Measurements from ENCODE around the gene MIB1.

MIB1 gene

DNA sequence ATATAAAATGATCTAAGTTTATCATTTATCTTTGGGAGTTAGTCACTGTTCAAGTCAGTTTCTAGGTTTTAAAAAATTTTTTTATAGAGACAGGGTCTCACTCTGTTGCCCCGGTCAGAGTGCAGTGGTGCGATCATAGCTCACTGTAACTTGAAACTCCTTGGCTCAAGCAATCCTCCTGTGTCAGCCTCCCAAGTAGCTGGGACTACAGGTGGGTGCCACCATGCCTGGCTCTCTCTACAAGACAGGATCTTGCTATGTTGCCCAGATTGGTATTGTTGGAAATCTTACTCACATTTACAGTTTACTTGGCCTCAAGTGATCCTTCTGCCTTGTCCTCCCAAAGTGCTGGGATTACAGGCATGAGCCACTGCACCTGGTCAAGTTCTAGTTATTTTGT is 74.5 kb downstream of the MIB1 start:
- no peak for DNase-seq (ENCODE audit: low read depth, low spot score)

DNA sequence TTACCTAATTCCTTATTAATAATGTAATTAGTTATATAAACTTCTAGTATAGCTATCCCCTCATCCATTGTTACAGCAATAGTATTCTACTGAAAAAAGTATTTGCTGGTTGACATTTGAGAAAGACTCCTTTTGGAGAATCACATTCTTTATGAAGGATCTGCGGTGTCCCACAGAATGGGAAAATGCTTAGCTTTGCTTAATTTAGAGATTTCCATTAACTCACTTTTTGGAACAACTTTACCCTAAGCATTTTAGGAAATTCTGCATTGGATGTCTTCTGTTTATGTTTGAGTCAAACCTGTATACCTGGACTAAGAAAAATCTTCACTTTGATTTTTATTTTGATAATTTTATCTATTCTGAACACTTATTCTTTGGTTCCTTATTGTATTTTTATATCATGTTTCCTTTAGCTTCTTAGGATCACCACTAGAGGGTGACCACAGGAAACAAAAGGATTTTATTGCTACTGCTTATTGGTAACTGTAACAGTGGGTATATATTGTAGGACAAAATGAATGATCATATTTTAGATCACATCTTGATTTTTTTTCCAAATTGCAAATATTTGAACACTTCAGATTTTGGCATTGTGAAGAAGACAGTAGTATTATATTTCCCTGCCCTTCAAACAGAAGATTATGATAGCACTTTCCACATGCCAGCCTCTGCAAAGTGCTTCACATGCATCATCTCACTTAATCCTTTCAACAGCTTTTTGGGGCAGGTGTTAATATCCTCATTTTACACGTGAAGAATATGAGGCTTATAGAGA is 79.6 kb downstream of the MIB1 start:
- DNase-seq (ENCODE audit: low read depth, low spot score): no peak

DNA sequence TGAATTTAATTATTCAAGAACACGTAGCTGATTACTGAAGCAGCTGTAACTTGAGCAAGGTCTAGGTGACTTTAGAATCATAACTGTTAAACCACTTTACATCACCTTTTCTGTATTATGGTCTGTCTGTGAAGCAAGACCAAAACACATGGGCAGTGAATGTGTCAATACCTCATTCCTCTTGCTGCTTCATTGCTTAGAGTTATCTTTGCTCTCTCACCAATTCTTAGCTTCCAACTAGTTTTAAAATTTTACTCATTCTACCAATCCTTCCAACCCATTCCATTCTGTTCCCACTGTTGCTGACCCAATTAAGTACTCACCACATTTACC is 80.2 kb downstream of the MIB1 start:
- DNase-seq (ENCODE audit: low read depth, low spot score): no peak

DNA sequence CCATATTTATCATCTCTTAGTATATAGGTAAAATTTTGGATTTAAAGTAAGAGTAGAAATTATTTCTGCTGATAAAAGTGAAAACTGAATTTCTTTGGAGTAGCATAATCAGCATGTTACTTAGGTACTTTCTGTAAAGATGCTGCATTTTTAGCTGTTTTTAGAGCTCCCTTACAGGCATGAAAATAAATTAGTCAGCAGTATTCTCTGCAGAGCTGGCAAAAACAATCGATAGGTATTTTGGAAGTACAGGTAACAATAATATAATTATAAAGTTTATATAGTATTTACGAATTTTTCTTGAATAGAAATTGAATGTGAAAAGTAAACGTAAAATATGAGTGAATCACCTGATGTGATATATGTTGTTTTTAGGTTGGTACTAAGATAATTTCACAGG is 83.3 kb downstream of the MIB1 start:
- no peak for DNase-seq (ENCODE audit: low read depth, low spot score)

DNA sequence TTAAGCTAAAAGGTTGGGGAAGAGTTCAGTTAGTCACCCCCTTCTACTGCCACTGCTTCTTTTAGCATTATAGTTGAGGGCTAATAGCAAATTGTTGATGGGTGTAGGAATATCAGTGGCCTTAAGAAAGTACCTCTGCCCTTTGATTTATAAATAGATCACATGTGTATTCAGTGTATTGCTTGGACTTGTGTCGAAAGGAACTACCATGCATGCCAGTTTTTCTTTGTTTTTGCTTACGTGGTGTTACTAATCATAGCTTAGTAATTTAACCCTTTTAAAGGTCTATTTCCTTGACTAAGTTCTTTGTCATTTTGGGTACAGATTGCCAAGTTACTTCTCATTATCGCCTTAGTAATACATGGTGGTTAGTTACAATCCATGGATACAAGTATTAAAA is 85.6 kb downstream of the MIB1 start:
- DNase-seq (ENCODE audit: low read depth, low spot score): no peak

DNA sequence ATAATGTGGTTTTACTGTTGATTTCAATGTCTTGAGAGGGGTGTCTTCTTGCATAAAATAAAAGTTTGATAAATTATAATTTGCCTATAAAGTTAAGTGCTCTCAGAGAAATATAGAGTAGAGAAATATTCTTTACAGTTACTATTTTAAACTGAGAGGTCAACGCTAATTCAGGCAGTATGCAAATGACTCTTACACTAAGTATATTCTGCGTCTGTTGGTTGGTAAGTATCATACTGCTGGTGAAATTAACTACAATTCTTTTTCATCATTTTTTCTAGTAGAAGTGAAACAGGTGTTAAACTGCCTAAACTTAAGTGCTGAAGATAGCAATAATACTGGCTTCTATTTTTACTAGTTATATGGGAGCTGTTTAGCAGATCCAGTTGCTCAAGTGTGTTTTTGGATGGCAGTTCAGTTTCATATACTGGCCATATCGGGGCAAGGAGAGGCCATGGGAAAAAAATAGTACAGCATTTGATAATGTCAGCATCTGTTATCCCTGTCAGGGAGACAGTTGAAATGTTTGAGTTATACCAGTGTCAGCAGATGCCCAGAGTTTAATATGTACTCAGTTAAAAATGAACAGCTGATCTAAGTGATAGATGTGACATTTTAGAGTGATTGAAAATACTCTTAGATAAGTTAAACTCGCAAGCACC is 86.2 kb downstream of the MIB1 start:
- DNase-seq (ENCODE audit: low read depth, low spot score): no peak

DNA sequence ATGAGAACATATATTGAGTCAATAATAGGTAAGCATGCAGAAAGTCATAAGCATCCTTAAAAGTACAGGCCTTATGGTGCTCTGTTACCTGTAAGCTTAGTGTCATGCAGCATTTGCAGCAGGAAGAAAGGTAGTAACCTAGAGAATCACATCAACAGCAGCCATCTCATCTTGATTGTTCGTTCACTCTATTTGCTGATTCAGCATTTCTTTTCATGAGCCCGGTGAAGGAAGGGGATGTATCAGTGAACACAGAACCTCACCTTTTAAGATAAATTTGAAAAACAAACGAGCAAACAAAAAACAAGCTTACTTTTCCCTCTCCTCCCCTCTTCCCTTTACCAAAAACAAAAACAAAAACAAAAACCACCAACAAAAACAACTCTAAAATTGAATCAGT is 89.9 kb downstream of the MIB1 start:
- no peak for DNase-seq (ENCODE audit: low read depth, low spot score)

DNA sequence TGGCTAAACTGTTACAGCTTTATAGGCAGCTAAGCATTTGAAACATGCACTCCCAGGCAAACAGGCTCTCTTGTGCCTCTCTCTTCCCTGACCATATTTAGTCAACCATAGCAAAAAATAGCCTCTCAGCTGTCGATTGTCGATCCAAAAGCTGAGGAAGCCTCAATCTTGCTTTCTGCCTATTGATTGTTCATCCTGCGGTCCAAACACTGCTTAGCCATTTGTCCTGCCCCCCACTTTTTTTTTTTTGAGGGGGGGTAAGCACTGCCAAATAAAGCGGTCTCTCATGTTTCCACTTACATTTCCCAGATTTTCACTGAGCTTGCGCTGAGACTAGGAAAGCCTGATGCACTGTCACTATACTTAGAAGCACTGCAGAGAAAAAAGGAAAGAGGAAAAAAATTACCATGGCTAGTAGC is 90.8 kb downstream of the MIB1 start:
- DNase-seq (ENCODE audit: low read depth, low spot score): no peak

DNA sequence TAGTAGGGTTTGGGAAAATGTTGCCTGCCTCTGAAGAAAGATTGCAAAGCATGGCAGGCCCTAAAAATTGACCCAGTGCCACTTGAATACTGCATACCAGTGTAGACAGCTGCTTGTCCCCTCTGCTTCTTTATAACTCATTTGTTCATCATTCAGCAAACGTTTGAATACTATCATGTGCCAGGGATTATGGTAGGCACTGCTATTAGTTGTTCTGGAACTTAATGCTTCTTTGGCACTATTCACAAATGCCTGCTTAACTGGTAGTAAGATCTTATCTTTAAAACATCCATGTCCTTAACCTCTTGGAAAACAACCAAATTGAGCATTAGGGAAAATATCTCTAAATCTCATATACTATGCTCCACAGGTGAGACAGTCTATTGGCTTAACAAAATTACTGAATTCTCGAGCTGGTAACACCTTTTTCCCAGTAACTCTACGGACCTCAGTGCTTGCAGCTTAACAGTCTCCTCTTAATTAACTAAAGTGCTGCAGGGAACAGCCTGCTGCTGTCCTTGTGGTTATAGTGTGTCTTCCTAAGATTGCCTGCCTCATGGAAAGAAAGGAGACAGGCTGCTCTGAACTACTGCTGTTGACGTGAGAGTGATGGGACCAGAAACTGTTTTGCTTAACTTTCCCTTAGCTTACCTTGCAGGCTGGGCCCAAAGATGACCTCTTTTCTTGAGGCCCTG is 93.2 kb downstream of the MIB1 start:
- DNase-seq (ENCODE audit: low read depth, low spot score): no peak

DNA sequence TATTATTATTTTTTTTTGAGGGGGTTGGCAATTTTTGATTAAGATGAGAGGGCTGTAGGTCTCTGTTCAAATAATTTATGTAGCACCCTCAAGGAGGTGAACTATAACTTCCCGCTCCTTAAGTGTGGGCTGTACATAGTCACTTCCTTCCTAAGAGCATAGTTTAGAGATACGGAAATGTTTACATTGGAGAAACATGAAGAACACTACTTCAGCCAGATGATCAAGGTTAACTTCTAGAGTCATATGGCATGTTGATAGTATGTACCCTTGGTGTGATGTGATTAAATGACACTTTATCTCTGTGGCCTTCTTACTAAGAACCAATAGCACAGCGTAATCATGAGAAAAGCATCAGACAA is 93.7 kb downstream of the MIB1 start:
- no peak for DNase-seq (ENCODE audit: low read depth, low spot score)

DNA sequence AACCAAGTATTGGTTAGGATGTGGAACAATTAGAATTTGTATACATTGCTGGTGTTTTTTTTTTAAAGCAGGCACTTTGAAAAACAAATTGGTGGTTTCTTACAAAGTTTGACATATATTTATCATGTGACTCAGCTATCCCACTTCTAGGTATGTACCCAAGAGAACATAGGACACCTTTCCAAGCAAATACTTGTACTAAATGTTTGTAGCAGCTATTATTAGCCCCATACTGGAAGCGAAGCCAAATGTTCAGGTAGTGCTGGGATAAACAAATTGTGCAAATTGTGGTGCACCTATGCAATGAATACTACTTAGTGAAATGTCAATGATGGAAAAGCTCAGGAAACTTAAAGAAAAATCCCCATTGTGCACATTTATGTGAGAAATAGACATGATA is 101.0 kb downstream of the MIB1 start:
- no peak for DNase-seq (ENCODE audit: low read depth, low spot score)

DNA sequence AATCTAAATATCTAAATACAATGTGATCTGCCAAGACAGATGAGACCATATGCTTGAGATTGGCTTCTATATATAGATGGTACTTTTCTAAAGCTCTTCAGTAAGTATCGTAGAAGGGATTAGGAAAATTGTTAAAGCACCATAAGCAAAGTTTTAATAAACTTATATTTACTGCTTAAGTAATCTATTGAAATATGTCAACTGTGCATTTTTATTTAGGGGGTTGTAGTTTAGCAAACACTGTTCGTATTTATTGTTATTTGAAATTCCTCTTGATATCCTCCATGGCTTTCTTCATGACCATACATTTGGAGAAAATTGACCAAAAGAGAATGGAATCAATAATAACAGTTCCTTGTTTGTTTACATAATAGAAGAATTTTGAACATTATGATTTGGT is 102.7 kb downstream of the MIB1 start:
- DNase-seq (ENCODE audit: low read depth, low spot score): no peak

DNA sequence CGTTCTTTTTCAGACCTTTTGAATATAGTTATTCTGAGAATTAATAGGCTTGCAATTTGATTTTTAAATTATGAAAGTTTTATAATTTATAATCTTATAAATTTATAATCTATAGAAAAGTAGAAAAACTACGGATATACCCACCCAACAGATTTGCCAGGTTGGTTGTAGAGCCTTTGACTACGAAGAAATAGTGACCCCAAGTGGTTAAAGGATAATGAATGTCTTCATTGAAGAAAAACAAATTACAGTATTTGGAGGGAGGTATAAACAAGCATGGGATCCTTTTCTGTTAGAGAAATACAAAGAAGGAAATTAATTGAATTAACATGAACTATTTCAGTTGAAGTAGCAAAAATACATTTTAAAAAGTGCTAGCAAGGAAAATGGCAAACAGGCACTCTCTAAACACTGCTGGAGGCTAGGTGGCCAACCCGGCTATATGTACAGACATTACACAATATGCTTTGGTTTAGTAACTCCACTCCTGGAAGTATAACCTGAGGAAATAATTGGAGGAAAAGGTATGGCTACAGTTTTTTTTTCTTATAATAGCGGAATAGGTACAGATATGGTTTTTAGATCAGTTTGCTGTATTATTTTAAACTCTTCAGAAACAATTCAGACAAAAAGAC is 110.9 kb downstream of the MIB1 start:
- DNase-seq (ENCODE audit: low read depth, low spot score): no peak

DNA sequence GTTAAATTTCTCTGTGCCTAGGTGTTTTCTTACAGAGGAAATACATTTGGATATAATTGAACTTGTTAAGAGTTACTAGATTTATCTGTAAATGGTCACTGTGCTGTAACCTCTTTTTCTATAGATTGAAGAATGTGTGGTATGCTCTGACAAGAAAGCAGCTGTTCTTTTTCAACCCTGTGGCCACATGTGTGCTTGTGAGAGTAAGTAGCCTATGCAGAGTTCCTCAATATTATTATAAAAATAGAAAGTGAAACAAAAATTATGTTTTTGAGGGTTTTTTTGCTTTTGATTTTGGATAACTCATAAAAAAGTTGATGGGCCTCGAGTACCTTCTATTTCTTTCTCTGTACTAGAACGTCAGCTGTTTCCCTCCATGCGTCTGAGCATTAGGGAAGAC is 112.4 kb downstream of the MIB1 start:
- DNase-seq (ENCODE audit: low read depth, low spot score): no peak

DNA sequence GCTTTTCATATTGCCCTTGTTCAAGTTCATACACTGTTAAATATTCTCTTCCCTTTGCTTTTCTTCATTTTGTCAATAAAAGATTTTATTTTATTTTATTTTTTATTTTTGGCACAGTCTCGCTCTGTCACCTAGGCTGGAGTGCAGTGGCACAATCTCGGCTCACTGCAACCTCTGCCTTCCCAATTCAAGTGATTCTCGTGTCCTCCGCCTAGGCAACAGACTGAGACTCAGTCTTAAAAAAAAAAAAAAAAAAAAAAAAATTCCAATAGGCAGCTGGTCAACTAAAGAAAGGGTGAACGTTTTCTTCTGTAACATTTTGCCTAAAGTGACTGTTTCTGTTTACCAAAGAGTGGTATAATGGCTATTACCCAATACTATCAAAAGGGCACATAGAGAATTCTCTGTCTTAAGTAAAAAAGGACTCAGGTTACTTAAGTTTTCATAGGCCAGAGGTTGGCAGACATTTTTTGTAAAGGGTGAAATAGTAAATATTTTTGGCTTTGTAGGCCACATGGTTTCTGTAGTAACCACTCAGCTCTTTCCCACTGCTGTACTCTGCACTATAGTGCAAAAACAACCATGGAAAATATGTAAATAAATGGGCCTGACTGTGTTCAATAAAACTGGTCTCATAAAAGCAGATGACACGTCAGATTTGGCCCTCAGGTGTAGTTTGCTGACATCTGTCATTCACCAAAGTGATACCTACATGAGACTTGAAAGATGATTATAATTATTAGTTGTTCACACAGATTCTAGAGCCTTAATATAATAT is 113.4 kb downstream of the MIB1 start:
- DNase-seq (ENCODE audit: low read depth, low spot score): no peak

DNA sequence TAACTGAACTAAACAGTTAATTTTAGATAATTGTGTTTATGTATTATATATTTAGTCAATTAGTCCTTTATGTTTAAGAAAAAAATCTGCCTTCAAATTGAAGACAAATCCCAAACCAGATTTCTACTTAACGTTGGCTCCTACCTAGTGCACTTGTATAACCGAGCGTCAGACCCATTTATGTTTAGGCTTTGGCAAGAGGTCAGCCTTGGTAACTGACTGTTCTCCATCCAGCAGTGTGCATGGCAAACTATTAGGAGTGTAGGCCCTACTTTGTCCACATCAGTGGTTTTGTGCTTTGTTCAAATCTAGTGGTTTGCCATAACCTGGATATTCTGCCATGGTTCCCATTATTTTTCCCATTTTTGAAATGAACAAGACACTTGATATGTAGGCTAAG is 114.8 kb downstream of the MIB1 start:
- DNase-seq (ENCODE audit: low read depth, low spot score): no peak

DNA sequence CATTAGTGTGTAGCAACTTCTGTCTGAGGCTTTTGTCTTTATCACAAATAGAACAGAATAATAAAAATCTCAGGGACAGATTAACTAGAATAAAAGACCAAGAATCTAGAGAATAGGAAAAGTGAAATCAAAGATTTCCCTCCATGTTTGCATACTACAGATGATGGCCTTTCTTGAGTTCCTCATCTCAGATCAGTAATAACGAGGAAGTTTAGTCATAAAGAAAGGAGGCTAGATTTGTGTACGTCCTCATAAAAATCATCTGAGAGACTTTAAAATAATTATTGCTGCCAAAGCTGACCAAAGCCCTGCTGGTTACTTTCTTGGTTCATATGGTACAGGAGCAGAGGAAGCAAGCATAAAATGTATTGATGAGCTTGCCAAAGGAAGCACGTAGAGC is 117.3 kb downstream of the MIB1 start:
- DNase-seq (ENCODE audit: low read depth, low spot score): no peak

DNA sequence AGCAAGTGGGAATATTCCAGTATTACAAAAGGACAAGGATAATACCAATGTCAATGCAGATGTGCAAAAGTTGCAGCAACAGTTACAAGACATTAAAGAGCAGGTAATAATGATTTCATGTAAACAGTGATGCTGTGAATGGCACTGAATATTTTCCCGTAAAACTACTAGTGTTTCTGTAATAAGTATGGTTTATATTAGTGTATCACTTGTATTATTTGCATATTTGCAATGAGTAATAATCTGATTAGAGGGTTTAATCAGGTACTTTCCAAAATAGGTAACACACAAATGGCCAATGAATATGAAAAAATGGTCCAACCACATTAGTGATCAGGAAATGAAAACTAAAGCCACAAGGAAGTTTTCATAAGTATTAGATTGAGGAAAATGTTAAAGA is 118.0 kb downstream of the MIB1 start:
- DNase-seq (ENCODE audit: low read depth, low spot score): no peak

DNA sequence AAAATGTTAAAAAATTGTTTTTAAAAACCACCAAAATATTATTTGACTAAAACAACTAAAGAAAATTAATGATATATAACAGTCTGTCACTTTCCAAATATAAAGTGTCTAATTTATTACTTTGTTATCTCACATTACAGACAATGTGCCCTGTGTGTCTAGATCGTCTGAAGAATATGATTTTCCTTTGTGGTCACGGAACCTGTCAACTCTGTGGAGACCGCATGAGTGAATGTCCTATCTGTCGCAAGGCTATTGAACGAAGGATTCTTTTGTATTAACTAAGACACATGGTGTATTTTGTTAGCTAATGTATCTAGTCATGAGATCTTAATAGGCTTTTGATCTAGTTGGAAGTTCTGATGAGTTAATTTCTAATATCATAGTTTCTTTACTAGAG is 123.8 kb downstream of the MIB1 start:
- no peak for DNase-seq (ENCODE audit: low read depth, low spot score)

DNA sequence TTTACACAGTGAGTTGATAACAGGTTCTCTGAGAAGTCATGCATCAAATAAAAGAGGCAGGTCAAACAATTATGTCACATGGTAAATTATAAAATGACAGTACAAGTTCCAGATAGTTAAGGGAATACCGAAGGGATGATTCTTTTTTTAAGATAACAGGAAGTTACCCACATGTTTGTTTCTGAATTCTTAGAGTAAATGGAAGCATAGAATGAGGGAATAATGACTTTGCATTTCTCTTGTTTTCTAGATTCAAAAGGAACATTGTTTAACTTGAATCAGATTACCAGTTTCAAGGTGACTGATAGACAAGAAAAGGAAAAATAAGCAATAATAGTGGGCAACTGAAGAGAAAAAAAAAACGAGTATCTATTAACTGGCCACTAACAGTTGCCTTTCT is 124.5 kb downstream of the MIB1 start:
- DNase-seq (ENCODE audit: low read depth, low spot score): no peak

DNA sequence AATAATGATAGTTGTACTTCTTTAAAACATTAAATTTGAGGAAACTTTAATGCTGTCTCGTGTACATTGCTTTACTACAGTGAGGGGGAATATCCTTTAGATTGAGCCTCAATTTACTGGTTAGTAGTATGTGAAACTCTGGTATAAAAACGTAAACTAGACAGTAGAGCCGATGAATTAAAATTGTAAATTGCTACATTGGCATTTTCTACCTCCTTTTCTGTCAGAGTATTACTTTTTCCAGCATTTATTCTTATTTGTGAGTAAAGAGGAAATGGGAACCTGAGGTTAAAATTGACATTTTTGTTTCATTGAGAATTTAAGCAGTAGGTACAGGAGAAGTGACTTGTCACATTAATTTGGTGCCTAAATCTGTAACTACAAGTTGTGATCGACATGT is 128.2 kb downstream of the MIB1 start:
- DNase-seq (ENCODE audit: low read depth, low spot score): no peak

DNA sequence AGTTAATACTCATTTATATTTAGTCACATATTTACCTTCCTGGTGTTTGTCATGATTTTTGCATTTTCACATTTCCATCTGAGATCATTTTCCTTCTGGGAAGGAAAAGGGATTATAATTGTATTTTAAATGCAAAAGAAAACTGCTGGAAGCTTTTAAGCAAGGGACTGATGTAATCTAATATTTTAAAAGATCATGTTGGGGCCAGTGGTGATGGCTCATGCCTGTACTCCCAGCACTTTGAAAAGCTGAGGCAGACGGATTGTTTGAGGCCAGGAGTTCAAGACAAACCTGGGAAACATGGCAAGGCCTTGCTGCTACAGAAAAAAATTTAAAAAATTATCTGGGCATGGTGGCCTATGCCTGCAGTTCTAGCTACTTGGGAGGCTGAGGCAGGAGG is 149.0 kb downstream of the MIB1 start:
- DNase-seq (ENCODE audit: low read depth, low spot score): no peak
